Activated CD8-positive, alpha-beta memory T cell treated with anti-CD3 and anti-CD28 coated beads for 24 hours (primary cell): ENCODE results near the gene CAMK2N1.

Source experiments
- DNase-seq: peaks from one replicate; pipeline ENCODE4 v3.0.0-alpha.2; 2020

CAMK2N1 gene

GRCh38 chr1:20496241-20496661, 10.2 kb upstream of the CAMK2N1 start:
- no peak for DNase-seq

GRCh38 chr1:20495661-20496060, 9.7 kb upstream of the CAMK2N1 start:
- DNase-seq: no peak

- DNase-seq: no peak
These were observed 8.8 kb upstream of the CAMK2N1 start for GRCh38 chr1:20494609-20495311.

GRCh38 chr1:20493839-20494608, 8.0 kb upstream of the CAMK2N1 start:
- DNase-seq: peak; percentile 95

- DNase-seq: no peak
These were observed 7.3 kb upstream of the CAMK2N1 start for GRCh38 chr1:20493309-20493708.

- DNase-seq: no peak
These were observed 6.7 kb upstream of the CAMK2N1 start for GRCh38 chr1:20492751-20493150.

- no peak for DNase-seq
These were observed 5.9 kb upstream of the CAMK2N1 start for GRCh38 chr1:20491866-20492265.

- DNase-seq: no peak
These were observed 5.2 kb upstream of the CAMK2N1 start for GRCh38 chr1:20491178-20491577.

- DNase-seq: no peak
These were observed 1.2 kb upstream of the CAMK2N1 start for GRCh38 chr1:20487236-20487590.

GRCh38 chr1:20486457-20487235, 636 bp upstream of the CAMK2N1 start:
- DNase-seq: peak; percentile 72

GRCh38 chr1:20484519-20485462, 1.2 kb downstream of the CAMK2N1 start:
- peak; percentile 68 for DNase-seq

GRCh38 chr1:20483833-20484518, 2.0 kb downstream of the CAMK2N1 start:
- peak; percentile 64 for DNase-seq

- no peak for DNase-seq
These were observed 2.7 kb downstream of the CAMK2N1 start for GRCh38 chr1:20483098-20483832.

GRCh38 chr1:20481643-20482498, 4.1 kb downstream of the CAMK2N1 start:
- DNase-seq: no peak

GRCh38 chr1:20480951-20481617, 4.9 kb downstream of the CAMK2N1 start:
- no peak for DNase-seq

GRCh38 chr1:20480243-20480944, 5.6 kb downstream of the CAMK2N1 start:
- DNase-seq: no peak

GRCh38 chr1:20479840-20480239, 6.2 kb downstream of the CAMK2N1 start:
- DNase-seq: no peak

GRCh38 chr1:20478057-20478635, 7.9 kb downstream of the CAMK2N1 start:
- no peak for DNase-seq
